GM12865 (cell line): ENCODE data around the gene CD99L2.

Experiments
- DNase-seq: peaks from one replicate; pipeline ENCODE4 v3.0.0; 2010; ENCODE audit warnings: low read depth
- H3K4me3 ChIP-seq: 2 replicates; pipeline ENCODE4 v1.5.1; 2011; ENCODE audit warnings: mild to moderate bottlenecking, low read depth, low read length, control low read depth
- CTCF ChIP-seq: IDR thresholded peaks from 2 replicates; pipeline ENCODE4 v1.5.1; 2011; ENCODE audit warnings: low read length, control low read depth, low read depth, inconsistent platforms; ENCODE audit not compliant: insufficient read depth; ENCODE audit errors: missing control alignments

CD99L2 gene

DNA sequence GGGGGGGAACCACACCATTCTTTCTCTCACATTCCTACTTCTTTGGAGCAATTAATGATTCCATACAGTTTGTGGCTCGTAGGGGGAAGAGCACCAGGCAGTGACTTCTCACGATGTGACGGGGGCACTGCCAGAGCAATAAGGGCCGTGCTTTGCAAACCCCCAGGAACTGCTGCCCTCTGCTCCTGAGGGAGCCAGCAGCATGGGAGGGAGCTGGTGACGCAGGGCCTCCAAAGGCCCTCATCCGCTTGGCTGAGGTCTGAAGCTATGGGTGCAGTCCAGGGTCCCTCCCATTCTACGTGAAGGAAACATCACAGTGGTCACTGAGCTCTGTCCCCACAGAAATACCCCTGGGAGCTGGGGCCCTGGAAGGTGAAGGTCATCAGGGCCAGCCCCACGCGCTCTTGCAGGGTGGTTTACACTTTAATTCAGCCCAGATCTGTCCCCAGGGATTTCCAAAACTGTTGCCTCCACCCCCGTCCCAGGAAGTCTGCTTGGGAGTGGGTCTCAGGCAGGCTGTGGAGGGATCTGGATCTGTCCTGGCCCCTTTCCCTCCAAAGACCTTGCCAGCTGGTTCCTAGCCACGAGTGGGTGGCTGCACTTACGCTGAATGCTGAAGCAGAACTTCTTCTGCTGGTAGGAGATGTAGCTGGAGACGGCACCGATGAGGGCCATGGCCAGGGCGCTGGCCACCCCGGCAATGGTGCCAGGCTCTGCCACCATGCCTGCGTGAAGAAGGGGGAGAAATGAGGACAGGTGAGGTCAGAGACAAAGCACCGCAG, 122.7 kb downstream of the CD99L2 start:
- no peak for TF ChIP-seq CTCF
- DNase-seq, result no peak
- no peak overlapping the region for H3K4me3 ChIP-seq

DNA sequence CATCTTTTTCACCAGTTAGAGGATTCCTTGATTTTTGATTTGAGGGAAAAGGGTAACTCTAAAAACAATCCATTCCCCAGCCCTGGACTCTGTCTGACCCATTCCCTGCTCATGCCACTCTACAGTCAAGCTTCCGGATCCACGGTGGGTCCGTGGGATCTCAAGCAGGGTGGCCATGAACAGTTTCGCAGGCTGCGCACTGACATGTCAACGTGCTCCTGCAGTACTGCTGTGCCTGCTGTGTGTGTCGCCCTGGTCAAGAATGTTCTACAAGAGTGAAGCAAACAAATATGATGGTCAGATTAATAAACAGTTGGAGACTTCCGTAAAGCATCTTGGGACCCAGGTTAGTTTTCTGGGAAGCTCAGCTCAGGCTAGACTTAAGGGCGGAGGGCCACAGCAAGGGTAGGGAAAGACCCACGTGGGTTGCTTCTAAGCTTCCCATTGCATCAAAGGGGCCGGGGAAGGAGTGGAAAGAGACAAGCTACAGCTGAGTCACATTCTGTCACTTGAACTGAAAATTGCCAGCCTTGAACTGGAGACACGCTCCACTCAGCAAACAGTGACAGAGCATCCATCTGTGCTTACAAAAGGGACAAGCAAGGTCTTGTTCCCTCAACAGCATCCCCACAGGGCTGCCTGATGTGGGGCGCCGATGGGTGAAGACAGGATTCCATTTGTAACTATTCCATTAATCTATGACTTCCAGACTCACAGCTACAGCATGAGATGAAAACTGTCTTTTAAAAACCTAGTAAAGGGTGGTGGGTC, 123.5 kb downstream of the CD99L2 start:
- DNase-seq, result no peak
- no peak overlapping the region for H3K4me3 ChIP-seq
- no peak for TF ChIP-seq CTCF

DNA sequence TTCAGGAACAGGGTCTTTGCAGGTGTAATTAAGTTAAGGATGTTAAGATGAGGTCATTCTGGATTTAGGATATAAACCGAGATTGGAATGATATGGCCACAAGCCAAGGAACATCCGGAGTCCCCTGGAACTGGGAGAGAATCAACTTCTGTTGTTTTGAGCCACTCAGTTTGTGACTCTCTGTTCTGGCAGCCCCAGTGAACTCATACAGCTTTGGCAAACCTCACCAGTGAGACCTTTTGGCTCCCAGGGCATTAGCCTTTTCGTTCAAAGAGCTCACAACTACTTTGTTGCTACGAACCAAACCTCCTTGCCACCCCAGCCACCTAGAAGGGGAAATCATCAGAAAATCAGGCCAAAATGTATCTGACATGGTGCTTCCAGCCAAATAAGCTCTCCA, 124.8 kb downstream of the CD99L2 start:
- no peak for DNase-seq
- no peak overlapping the region for H3K4me3 ChIP-seq
- TF ChIP-seq CTCF, result no peak

GRCh38 chrX:150773117-150773516, 125.4 kb downstream of the CD99L2 start:
- H3K4me3 ChIP-seq, result no peak overlapping the region
- no peak for DNase-seq
- no peak for TF ChIP-seq CTCF

DNA sequence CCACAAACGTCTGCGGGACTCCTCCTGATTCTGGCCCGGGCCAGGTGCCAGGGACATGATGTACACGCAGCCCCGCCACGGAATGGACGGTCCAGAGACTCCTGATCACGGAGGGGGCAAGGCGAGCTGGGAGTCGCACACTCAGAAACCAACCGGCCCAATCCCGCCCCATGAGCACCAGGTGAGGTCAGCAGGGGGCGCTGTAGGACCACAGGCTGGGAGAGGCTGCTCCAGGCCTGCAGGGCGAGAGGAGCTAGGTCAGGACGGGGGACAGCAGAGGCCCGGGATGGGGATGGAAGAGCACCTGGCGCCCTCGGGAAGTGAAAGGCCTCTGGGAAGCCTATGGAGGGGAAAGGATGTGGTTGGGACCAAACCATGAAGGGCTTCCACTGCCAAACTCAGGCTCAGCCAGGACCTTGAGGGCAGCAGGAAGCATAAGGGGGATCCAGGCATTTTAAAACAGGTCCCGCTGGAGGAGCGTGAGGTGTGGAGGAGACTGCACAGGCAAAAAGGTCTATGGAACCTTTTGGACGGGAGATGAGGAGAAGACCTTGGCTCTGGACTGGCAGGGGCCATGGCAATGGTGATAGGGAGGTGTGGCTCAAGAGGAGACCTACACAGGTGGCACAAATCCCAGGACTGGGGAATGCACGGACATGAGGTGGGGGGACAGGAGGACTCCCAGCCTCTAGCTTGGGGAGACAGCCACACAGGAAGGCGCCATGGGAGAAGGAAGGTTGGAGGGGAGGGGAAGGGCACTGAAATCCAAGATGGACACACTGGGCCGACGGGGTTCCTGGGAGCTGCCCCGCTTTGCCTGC, 126.1 kb downstream of the CD99L2 start:
- no peak overlapping the region for H3K4me3 ChIP-seq
- peak; percentile 74 for TF ChIP-seq CTCF
- peak; percentile 75 for DNase-seq

DNA sequence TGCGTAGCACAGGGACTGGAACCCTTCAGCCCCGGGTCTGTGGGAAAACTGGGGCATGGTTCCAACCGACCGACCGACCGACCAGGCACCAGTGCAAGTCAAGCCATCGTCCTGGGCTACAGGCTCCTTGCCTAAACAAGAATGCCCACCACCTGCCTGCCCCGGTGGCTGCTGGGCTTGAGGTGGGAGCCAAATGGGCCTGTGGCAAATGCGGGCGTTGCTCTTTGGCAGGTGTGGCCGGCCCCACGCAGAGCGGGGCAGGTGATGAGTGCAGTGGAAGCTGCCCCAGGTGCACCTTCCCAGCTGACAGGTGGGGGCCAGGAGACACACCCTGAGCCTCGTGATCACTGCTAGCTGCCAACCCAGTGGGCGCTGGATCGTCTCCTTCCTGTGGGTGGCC, 127.4 kb downstream of the CD99L2 start:
- TF ChIP-seq CTCF, result no peak
- no peak for DNase-seq
- H3K4me3 ChIP-seq, result no peak overlapping the region
